GM12878 (cell line): ENCODE results near the gene PTCH2. TPM values are rescaled to one million over a fixed set of nuclear protein-coding genes. Genes with fewer than 3 reads are reported as not detected.

ENCODE experiments used
- ATF2 ChIP-seq: IDR thresholded peaks from 2 replicates; pipeline ENCODE4 v1.6.1; 2012; ENCODE audit warnings: low read length, inconsistent platforms
- BACH1 ChIP-seq: fragments of 450-650 bp; IDR thresholded peaks from 2 replicates; pipeline ENCODE4 v1.6.1; 2017; ENCODE audit warnings: mild to moderate bottlenecking, borderline replicate concordance
- BCL3 ChIP-seq: IDR thresholded peaks from 2 replicates; pipeline ENCODE4 v1.6.1; 2011; ENCODE audit warnings: borderline replicate concordance, low read depth, mild to moderate bottlenecking, moderate library complexity, low read length; ENCODE audit not compliant: insufficient read depth, poor library complexity, severe bottlenecking
- BRCA1 ChIP-seq: IDR thresholded peaks from 2 replicates; pipeline ENCODE4 v1.6.1; 2011; ENCODE audit warnings: low read depth, low read length, improper control_type of control experiment
- CHD4 ChIP-seq: fragments of 200-600 bp; sonication (generic); IDR thresholded peaks from 2 replicates; pipeline ENCODE4 v1.6.1; 2016; ENCODE audit warnings: mild to moderate bottlenecking
- CREM ChIP-seq: IDR thresholded peaks from 2 replicates; pipeline ENCODE4 v1.6.1; 2014; ENCODE audit warnings: antibody characterized with exemption, low read depth
- EGR1 ChIP-seq, 2 experiments: IDR thresholded peaks; 1 replicate in 1 of 2; 2 replicates in 1 of 2; pipeline ENCODE4 v1.6.1; 2011 to 2012; ENCODE audit warnings: low read depth in 2 of 2, low read length in 2 of 2, borderline replicate concordance in 1 of 2, mild to moderate bottlenecking in 1 of 2, moderate library complexity in 1 of 2
- EZH2 ChIP-seq: IDR thresholded peaks from 2 replicates; pipeline ENCODE4 v1.6.1; 2012; ENCODE audit warnings: low read depth, mild to moderate bottlenecking, control low read depth, inconsistent platforms, low read length, borderline replicate concordance; ENCODE audit not compliant: control insufficient read depth
- KDM1A ChIP-seq: fragments of 200-600 bp; sonication (generic); IDR thresholded peaks from 2 replicates; pipeline ENCODE4 v1.6.1; 2016; ENCODE audit warnings: borderline replicate concordance
- MEF2A ChIP-seq: IDR thresholded peaks from 2 replicates; pipeline ENCODE4 v1.6.1; 2011; ENCODE audit warnings: low read depth, mild to moderate bottlenecking, low read length, moderate library complexity; ENCODE audit not compliant: insufficient read depth
- PAX8 ChIP-seq: fragments of 450-650 bp; IDR thresholded peaks from 2 replicates; pipeline ENCODE4 v1.6.1; 2017; ENCODE audit warnings: mild to moderate bottlenecking, moderate library complexity
- POU2F2 ChIP-seq: IDR thresholded peaks from 3 replicates; pipeline ENCODE4 v1.6.1; 2011; ENCODE audit warnings: low read depth, mild to moderate bottlenecking, low read length, borderline replicate concordance
- RB1 ChIP-seq: fragments of 450-650 bp; formaldehyde crosslinking; IDR thresholded peaks from 2 replicates; pipeline ENCODE4 v1.6.1; 2017; ENCODE audit warnings: mild to moderate bottlenecking, borderline replicate concordance
- RCOR1 ChIP-seq: conservative IDR thresholded peaks from 2 replicates; pipeline ENCODE4 v1.6.1; 2012; ENCODE audit warnings: low read depth, low read length, improper control_type of control experiment
- SMAD1 ChIP-seq: fragments of 450-650 bp; IDR thresholded peaks from 2 replicates; pipeline ENCODE4 v1.6.1; 2018; ENCODE audit warnings: mild to moderate bottlenecking, low read depth; ENCODE audit not compliant: partially characterized antibody
- STAT3 ChIP-seq: IDR thresholded peaks from 2 replicates; pipeline ENCODE4 v1.6.1; 2011; ENCODE audit warnings: low read depth, low read length, improper control_type of control experiment
- SUPT20H ChIP-seq: IDR thresholded peaks from 2 replicates; pipeline ENCODE4 v1.6.1; 2011; ENCODE audit warnings: low read depth, mild to moderate bottlenecking, low read length, moderate library complexity, borderline replicate concordance; ENCODE audit not compliant: control insufficient read depth
- TAF1 ChIP-seq: IDR thresholded peaks from 2 replicates; pipeline ENCODE4 v1.6.1; 2011; ENCODE audit warnings: mild to moderate bottlenecking, low read depth, low read length, borderline replicate concordance
- USF2 ChIP-seq: IDR thresholded peaks from 2 replicates; pipeline ENCODE4 v1.6.1; 2011; ENCODE audit warnings: low read depth, low read length, improper control_type of control experiment, borderline replicate concordance
- ZNF687 ChIP-seq: fragments of 450-650 bp; IDR thresholded peaks from 2 replicates; pipeline ENCODE4 v1.6.1; 2017; ENCODE audit warnings: mild to moderate bottlenecking, moderate library complexity
- polyA plus RNA-seq, 11 experiments: library from polyadenylated mRNA; depleted of rRNA in 4 of 11; unstranded in 6 of 11; stranded (reverse) in 5 of 11; fragments of >200 nt; fragmentation: Nextera tagmentation in 4 of 11; fragmentation: Illumina TruSeq in 1 of 11; extraction: Ambion mirVana in 4 of 11; extraction: Trizol in 1 of 11; gene quantifications; 1 replicate in 1 of 11; 2 replicates in 10 of 11; pipeline versions ENCODE4 v1.2.1 to v1.2.3, GENCODE V29; 2011 to 2016; ENCODE audit warnings: inconsistent platforms in 2 of 11, missing spikeins in 2 of 11, low read depth in 1 of 11
- total RNA-seq, 4 experiments: library from RNA; depleted of rRNA in 3 of 4; stranded (reverse); fragments of >200 nt in 3 of 4; fragmentation: Illumina TruSeq in 1 of 4; extraction: Trizol in 1 of 4; gene quantifications; 2 replicates each; pipeline versions ENCODE4 v1.2.1 to v1.2.3, GENCODE V29; 2013 to 2021

The PTCH2 gene
- total and polyA plus RNA-seq, 10 of the 15 experiments (the other 5 are each of a cell fraction or from before 2014, with no cell fraction given) = 0.03 to 8.4 (median 0.10) TPM

GRCh38 chr1:44799770-44800584, 43.1 kb downstream of the PTCH2 start, which contains the start of gene PLK3 (continued):
- TF ChIP-seq SUPT20H = no peak
- no peak for TF ChIP-seq BRCA1
- TF ChIP-seq BCL3 = peak; percentile 44
- no peak for TF ChIP-seq CHD4
- TF ChIP-seq KDM1A = no peak
- TF ChIP-seq SMAD1 = peak; percentile 63
- no peak for TF ChIP-seq EZH2
- no peak for TF ChIP-seq USF2
- TF ChIP-seq ZNF687 = peak; percentile 80
- TF ChIP-seq ATF2 = no peak
- peak; percentile 69 for TF ChIP-seq BACH1
- TF ChIP-seq CREM = peak; percentile 21; the same call in 1 of the 2 replicates
- TF ChIP-seq RCOR1 = no peak
- no peak for TF ChIP-seq STAT3
- no peak for TF ChIP-seq PAX8
- TF ChIP-seq EGR1 (IDR thresholded peaks at IDR 0.05; ENCODE audit: borderline replicate concordance in 1 of 2, low read depth in 2 of 2, low read length in 2 of 2) = peak in 1 of 2 experiments; percentile 28; a peak in 1 of 3 replicates
- TF ChIP-seq TAF1 = peak; percentile 63; the same call in 1 of the 2 replicates
- TF ChIP-seq MEF2A = no peak
- TF ChIP-seq RB1 = peak; percentile 86; the same call in 1 of the 2 replicates
- TF ChIP-seq POU2F2 = peak; percentile 83; the same call in 2 of the 3 replicates
